Measurements from ENCODE around the gene HOOK1.

DNA sequence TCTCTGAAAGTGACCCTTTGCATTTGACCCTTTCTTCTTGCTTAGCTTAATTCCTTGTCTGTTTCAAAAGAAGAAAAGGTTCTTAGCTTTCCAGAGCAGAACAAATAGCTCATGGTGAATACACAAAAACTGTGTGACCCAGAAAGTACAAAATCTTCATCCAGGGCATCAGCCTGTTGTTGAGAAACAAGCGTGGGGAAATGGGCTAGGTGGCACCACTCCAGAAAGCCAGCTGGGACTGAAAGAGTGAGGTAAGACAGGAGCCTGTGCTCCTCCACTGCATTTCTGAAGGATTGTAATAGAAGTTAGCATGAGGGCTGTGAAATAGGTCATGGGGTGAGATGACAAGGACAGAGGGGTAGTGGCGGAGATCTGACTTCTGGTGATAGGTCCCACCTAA is 66.0 kb downstream of the HOOK1 start:
- TF ChIP-seq POLR2AphosphoS5 (IDR thresholded peaks at IDR 0.05; ENCODE audit: low read depth, low read length) (no peak), TCF7L2 (IDR thresholded peaks at IDR 0.05; ENCODE audit: low read depth, low read length) (no peak), SIN3A (IDR thresholded peaks at IDR 0.05; ENCODE audit: borderline replicate concordance, insufficient read depth, low read depth, low read length) (no peak)
- TF ChIP-seq, protein P1, sequence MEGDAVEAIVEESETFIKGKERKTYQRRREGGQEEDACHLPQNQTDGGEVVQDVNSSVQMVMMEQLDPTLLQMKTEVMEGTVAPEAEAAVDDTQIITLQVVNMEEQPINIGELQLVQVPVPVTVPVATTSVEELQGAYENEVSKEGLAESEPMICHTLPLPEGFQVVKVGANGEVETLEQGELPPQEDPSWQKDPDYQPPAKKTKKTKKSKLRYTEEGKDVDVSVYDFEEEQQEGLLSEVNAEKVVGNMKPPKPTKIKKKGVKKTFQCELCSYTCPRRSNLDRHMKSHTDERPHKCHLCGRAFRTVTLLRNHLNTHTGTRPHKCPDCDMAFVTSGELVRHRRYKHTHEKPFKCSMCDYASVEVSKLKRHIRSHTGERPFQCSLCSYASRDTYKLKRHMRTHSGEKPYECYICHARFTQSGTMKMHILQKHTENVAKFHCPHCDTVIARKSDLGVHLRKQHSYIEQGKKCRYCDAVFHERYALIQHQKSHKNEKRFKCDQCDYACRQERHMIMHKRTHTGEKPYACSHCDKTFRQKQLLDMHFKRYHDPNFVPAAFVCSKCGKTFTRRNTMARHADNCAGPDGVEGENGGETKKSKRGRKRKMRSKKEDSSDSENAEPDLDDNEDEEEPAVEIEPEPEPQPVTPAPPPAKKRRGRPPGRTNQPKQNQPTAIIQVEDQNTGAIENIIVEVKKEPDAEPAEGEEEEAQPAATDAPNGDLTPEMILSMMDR (IDR thresholded peaks at IDR 0.05): no peak
